Lung microvascular endothelial cell (primary cell): Measurements from ENCODE around the gene PGBD5. TPM values are rescaled to one million over a fixed set of nuclear protein-coding genes. Genes with fewer than 3 reads are reported as not detected.
"Not testable (repeated sequence)": the region's sequence is repeated elsewhere in the genome, so short reads cannot be mapped to it uniquely, and the experiment has no call there.

Experiments used
- DNase-seq, 2 donors: peaks; one replicate each; pipeline versions ENCODE4 v3.0.0 to v3.0.0-alpha.2; 2010; ENCODE audit warnings: low read depth in 2 of 2
- total RNA-seq: library from RNA; depleted of rRNA; stranded (reverse); fragments of >200 nt; gene quantifications from 2 replicates; pipeline ENCODE4 v1.2.1, GENCODE V29; 2014

Gene PGBD5, protein sequence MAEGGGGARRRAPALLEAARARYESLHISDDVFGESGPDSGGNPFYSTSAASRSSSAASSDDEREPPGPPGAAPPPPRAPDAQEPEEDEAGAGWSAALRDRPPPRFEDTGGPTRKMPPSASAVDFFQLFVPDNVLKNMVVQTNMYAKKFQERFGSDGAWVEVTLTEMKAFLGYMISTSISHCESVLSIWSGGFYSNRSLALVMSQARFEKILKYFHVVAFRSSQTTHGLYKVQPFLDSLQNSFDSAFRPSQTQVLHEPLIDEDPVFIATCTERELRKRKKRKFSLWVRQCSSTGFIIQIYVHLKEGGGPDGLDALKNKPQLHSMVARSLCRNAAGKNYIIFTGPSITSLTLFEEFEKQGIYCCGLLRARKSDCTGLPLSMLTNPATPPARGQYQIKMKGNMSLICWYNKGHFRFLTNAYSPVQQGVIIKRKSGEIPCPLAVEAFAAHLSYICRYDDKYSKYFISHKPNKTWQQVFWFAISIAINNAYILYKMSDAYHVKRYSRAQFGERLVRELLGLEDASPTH
- 0.22 and 0.60 TPM in 2 replicates for total RNA-seq

DNA sequence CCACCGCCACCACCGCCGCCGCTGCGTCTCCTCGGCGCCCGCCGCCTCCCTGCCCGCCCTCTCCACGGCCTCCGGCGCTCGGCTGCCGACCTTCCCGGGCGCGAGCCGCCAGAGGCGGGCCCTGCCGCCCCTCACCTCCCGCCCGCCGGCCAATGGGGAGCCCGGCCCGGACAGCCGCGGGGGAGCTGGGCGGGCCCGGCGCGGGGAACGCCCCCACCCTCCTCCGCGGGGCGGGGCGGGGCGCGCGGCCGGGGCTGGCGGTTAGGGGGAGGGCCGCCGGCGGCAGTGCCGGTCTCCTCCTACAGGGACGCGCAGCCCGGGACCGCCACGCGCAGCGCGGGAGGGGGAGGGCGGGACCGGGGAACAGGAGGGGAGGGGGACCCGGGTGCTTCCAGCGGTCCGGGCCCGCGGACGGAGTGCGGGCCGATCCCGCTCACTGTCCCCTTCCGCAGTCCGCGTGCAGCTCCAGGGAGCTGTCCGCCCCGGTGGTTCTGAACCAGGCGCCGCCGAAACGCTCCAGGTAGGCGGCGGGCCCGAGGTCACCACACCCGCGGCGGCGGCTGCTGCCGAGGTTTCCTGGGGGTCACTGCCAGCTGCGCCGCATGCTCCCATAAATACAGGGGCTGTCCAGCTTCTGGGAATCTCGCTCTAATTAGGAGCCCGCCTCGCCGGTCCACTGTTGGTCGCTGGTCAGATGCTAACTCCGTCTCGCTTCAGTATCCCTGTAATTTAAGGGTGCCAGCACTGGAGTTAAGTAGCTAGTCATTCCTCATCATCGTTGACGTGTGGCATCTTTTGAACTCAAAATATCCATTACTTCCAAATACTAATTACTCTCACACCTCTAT lies at the start of gene PGBD5:
PGBD5 (minus strand) TSS at position 87 of the 848 bp plus-strand sequence. CDS start 404 bp downstream, outside the sequence.
- DNase-seq, result peak; percentile 61 to 74

DNA sequence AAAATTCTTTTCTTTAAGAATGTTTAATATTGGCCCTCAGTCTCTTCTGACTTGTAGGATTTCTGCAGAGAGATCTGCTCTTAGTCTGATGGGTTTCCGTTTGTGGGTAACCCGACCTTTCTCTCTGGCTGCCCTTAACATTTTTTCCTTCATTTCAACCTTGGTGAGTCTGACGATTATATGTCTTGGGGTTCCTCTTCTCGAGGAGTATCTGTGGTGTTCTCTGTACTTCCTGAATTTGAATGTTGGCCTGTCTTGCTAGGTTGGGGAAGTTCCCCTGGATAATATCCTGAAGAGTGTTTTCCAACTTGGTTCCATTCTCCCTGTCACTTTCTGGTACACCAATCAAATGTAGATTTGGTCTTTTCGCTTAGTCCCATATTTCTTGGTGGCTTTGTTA lies 48.8 kb upstream of the PGBD5 start:
- not testable (repeated sequence) for DNase-seq

DNA sequence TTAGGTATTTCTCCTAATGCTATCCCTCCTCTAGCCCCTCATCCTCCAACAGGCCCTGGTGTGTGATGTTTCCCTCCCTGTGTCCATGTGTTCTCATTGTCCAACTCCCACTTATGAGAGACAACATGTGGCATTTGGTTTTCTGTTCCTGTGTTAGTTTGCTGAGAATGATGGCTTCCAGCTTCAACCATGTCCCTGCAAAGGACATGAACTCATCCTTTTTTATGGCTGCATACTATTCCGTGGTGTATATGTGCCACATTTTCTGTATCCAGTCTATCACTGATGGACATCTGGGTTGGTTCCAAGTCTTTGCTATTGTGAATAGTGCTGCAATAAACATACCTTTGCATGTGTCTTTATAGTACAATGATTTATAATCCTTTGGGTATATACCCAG lies 44.6 kb upstream of the PGBD5 start:
- not testable (repeated sequence) for DNase-seq

DNA sequence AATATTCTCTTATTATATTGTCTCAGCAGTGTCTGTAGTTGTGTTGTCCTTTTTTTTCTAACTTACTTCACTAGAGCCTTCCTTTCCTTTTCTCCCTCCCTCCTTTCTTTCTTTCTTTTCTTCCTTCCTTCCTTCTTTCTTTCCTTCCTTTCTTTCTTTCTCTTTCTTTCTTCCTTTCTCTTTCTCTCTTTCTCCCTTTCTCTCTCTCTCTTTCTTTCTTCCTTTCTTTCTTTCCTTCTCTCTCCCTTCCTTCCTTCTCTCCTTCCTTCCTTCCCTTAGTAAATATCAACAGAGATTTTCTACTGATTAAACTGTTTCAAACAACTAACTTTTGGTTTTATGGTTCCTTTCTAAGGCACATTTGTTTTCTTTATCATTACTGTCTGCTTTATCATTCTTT lies 43.1 kb upstream of the PGBD5 start:
- DNase-seq, result no peak

DNA sequence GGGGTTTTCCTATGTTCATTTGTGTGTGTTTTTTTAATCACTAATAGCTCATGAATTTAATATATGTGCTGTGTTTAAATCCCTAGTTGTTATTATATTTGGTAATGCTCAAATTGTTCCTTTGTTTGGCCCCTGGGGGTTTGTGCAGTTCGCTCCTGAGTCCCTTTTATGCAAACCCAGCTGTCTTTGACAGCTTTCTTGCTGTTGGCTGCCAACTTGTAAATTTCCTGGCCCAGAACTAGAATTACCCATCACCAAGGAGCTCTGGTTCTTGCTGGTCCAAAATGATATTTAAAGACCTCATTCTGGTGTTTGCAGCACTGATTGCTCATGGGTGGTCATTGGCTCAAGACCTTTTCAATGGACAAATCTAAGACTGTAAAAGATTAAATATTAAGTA lies 39.6 kb upstream of the PGBD5 start:
- DNase-seq, result no peak

DNA sequence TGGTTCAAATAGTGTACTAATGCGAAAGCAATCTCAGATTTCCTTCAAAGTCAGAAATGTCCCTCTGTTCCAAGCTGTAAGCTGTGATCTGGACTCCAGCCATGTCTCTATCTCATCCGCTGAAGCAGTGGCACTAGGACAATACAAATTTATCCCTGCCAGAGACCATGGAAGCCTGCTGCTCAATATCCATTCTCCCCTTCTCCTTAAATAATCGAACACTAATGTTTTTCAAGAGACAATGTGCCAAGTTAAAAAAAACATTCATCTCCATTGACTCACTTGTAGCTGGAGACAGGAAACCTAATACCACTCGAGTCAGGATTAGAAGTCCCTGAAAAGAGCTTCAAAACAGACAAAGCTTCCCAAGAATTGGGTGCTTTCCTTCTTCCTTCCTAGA lies 38.5 kb upstream of the PGBD5 start:
- no peak for DNase-seq

DNA sequence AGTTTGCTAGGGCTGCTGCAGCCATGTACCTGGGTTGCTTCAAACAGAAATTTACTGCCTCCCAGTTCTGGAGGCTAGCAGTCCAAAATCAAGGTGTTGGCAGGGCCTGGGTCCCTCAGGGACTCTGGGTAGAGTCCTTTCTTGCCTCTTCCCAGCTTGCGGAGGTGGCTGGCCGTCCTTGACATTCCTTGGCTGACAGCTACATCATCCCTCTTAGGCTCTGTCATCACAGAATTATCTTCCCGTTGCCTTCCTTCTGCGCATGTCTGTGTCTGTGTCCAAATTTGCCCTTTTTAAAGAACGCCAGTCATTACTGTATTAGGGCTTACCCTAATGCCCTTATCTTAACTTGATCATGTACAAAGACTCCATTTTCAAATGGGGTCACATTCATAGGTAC lies 37.6 kb upstream of the PGBD5 start:
- DNase-seq, result no peak

DNA sequence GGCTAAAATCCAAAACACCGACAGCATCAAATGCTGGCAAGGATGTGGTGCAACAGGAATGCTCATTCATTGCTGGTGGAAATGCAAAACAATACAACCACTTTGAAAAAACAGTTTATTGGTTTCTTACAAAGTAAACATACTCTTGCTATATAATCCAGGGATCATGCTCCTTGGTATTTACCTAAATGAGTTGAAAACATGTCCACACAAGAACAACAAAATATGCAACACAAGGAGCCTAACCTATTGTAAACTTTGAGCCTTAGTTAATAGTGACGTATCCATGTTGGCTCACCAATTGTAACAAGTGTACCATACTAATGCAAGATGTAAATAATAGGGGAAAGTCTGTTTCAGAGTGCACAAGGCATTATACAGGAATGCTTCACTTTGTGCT lies 37.2 kb upstream of the PGBD5 start:
- no peak for DNase-seq

DNA sequence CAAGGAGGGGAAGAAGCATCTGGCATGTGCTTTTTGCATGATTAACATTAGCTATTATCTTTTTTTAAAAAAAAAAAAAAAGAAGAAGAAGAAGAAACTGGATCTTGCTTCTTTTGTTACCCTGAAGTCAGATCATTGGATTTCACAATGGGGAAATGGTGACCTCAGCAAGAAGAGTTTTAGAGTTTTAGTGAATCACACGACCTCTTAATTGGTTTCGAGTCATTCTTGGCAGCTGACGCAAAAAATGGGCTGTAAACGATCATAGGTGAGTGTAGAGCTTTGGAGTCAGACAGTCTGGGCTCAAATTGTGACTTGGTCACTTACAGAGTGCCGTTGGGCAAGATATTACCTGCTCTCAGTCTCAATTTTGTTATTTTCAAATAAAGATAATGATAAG lies 33.3 kb upstream of the PGBD5 start:
- peak in 1 of 2 donors; percentile 22 for DNase-seq

DNA sequence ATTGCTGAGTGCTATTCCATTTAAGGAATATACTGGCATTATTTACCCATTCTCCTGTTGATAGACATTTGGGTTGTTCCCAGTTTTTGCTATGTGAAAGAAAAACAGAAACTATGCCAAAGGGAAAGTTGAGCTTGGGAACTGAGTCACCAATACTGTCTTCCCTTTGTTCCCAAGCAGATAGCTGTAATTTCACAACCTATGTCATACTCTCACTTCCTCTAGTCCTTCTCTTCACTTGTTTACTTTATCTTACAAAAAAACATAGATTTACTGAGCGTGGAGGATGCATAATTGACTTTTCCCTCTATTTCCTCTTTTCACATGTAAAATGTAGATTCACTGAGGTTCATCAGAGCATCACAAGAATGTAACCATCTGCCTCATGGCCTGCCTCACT lies 32.4 kb upstream of the PGBD5 start:
- peak in 1 of 2 donors; percentile 71 for DNase-seq

DNA sequence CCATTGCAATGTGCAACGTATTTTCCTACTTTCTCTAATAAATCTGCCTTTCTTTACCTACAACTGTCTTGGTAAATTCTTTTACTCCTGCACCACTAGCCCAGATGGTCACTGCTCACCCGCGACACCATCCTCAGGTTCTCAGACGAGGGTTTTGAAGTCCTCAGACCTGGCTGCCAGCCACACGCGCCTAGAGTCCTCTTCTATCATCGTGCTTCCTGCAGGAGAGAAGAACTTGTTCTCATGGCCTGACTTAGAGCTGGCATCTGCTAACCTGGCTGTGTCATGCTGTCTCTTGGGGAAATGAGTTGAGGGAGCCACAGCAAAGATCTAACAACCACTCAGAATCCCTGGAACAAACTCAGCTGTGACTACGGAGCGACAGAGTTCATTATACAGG lies 30.3 kb upstream of the PGBD5 start:
- DNase-seq, result no peak

DNA sequence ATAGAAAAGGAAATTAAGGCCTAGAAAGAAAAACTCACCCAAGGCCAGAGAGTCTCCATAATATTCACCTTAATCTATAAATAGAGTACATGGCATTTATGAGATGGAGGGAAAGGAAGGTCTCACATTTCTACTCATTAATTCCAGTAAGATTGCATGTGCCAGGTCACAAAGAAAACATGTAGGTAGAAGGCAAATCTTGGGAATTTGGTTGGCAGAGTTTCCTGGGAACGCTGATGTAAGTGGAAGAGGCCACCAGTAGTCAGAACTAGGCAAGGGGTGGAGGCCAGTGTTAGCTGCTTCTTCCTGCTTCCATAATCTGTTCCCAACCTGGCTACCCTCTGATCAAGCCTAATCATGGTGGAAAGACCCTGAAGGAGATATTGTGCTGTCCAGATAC lies 29.2 kb upstream of the PGBD5 start:
- no peak for DNase-seq

DNA sequence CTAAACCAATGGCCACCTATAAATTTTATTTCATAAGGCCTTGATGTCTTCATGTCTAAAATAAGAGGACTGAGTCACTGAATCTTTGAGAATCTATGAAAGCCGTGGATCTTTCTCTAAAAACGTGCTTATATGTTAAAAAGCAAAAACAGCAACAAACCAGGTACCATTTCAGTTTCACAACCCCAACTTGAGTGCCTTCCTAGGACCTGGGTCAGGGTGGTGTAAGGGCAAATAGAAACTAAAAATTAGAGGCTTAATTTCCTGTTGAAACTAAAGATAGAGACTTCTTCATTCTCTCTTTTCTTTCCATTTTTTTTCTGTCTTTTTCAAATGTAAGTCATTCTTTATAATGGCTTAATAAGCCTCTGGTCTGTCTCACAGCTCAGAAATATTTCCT lies 27.2 kb upstream of the PGBD5 start:
- no peak for DNase-seq

DNA sequence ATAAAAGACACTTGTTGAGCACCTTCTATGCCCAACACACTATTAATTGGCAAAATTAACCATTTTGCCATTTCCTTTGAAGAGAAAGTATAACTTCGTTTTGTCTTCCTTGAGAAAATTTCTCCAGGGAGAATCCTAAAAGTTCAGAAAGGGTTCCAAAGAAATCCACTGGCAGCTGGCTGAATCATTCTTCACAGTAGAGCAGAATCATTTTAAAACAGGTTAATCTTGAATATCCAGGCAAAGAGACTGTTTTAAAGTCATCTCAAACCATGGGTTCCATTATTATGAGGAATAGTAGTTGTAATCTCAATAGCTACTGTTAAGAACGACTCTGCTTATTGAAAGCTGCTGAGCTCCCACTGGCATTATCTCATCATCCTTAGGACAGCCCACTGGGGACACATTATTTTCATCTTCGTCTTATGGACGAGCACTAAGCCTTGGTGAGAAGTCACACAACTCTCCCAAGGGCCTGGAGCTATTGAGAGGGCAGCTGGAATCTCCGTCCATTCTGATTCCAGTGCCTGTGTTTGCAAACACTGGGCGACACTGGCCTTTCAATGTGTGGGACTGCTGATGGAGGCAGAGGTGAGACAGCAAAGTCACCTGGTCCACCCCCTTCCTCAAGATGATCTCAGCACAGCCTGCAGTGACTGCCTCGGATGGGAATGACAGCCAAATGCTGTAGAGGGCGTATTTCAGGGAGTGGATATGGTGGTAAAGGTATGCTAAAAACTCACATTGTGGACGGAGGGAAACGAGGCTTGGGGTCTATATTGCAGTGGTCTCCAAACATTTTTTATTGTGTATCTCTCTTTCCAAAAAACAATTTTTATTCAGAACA lies 15.3 kb upstream of the PGBD5 start:
- no peak for DNase-seq

DNA sequence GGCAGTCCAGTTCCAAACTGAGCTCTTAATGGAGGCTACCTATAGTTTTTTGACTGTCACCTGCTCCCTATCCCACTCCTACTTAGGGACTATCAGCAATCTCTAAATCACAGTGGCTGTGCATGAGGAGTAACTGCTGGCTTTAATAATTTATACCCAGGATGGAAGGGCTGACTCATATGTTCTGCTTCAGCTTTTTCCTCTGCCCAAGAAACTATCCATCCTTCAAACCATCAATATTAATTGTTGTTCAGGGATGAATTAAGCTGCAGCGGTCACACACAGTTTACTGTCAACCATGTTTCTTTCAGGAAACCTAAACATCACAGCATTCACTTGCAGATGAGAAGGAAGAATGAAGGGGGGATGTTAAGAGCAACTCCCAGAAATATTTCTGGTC lies 9.0 kb upstream of the PGBD5 start:
- no peak for DNase-seq

DNA sequence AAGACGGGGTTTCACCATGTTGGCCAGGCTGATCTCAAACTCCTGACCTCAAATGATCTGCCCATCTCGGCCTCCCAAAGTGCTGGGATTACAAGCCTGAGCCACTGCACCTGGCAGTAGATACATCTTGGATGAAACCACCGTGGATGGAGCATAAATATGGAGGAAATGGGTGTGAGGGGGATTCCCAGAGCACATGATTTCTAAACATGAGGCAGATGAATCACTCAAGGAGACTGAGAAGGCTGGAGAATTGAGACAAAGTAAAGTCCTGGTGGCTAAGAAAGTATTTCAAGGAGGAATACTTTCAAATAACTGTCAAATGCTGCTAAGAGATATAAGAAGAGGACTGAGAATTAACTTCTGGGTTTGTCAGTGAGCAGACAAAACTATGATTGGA lies 5.4 kb upstream of the PGBD5 start:
- no peak for DNase-seq

DNA sequence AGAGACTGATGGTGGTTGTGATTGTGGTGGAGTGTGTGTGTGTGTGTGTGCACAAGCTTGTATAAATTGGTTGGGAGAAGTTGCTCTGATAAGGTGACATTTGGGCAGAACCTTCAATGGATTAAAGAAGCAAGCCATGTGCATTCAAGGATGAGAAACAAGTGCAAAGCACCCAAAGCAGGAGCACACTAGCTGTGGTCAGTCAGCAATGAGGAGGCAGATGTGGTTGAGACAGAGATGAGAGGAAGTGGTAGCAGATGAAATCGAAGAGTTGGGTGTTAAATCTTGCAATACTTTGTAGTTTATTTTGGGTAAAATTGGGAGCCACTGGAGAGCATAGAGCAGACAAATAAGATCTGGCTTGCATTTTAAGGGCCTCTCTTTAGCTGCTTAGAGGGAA lies 4.4 kb upstream of the PGBD5 start:
- DNase-seq, result no peak

DNA sequence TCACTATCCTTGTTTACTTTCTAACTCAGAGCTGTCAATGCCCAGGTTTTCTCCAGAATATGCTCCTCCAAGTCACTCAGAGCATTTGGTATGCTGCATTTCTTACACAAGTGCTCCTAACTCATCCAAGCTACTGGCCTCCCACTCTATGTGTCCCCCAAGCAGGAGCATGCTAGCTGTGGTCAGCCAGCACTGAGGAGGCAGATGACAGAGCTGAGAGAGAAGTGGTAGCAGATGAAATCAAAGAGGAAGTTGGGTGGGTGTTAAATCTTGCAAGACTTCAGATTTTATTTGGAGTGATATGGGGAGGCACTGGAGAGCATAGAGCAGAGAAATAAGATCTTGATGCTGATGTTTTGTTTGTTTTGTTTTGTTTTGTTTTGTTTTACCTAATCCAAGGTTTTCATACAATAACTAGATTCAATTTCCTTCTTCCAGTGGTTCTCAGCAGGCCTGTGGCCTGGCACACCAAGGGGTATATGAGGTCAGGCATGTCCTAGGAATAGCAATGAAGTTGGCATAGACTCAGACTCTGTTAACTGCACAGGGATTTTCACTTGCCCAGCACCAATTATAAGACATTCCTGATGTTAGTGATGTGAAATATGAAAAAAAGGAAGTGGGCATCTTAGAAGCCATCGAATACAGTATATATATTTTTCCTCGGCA lies 3.1 kb upstream of the PGBD5 start:
- DNase-seq, result no peak

DNA sequence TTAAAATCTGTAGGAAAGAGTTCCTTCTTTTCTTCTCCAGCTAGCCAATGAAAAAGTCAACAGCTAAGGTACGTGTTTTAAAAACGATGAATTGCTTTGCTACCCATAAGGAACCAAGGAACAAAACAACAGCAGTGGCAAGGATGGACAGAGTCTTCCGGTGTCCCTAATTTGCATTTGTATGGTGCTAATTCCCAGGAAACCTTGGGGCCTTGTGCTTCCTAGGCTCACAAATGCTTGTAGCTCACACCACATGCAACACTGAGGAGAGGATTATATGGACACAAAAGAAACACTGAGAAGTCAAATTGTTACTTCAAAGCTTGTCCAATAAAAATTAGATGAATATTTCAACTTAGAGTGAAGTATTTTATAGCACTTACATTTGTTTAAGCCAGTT lies 1.8 kb upstream of the PGBD5 start:
- no peak for DNase-seq

DNA sequence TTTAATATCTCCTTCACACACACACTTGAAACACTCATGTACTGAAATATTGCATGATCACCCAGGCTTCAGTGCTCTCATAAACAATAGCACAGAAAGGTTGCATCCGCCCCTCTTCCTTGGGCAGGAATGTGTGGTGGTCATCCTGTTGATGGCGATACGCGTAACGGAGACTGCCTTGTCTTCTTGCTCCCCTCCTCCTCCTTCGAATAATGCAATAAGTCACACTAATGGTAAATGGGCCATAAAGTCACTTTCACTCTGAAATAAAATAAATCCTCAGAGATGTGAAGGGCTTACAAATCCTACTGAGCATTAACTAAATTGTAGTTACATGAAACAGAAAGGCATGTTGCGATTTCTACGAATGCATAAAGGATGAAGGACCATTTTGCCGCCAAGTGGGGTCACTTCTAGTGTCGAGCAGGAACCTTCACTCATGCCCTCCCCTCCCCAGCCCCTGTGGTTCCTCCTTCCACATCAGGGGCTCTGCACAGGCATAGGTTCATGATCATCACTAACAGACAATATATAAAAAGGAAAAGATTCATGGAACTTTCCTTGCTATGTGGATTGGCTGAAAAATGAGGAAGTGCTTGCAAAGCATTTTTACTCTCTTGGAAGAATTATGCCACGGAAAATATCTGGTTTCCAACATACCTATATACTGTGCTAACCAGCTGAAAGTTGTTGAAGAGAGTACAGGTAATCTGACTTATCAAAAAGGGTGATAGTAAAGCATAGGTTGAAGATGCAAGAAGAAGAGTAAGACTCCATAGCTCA lies 1.2 kb upstream of the PGBD5 start:
- no peak for DNase-seq
